ENCODE data around the gene TBRG4.

GRCh38 chr7:45125193-45125904 is 13.9 kb upstream of the TBRG4 start:
- TF ChIP-seq CTCF (IDR thresholded peaks at IDR 0.05 in 8 of 11, conservative IDR thresholded peaks at IDR 0.05 in 3 of 11) (no peak), POLR2AphosphoS5 (IDR thresholded peaks at IDR 0.05) (no peak)

All from spleen (tissue), 7 donors.